Measurements from ENCODE around the gene CD2.
"Not testable (repeated sequence)": the region's sequence is repeated elsewhere in the genome, so short reads cannot be mapped to it uniquely, and the experiment has no call there.

CD2 gene

DNA sequence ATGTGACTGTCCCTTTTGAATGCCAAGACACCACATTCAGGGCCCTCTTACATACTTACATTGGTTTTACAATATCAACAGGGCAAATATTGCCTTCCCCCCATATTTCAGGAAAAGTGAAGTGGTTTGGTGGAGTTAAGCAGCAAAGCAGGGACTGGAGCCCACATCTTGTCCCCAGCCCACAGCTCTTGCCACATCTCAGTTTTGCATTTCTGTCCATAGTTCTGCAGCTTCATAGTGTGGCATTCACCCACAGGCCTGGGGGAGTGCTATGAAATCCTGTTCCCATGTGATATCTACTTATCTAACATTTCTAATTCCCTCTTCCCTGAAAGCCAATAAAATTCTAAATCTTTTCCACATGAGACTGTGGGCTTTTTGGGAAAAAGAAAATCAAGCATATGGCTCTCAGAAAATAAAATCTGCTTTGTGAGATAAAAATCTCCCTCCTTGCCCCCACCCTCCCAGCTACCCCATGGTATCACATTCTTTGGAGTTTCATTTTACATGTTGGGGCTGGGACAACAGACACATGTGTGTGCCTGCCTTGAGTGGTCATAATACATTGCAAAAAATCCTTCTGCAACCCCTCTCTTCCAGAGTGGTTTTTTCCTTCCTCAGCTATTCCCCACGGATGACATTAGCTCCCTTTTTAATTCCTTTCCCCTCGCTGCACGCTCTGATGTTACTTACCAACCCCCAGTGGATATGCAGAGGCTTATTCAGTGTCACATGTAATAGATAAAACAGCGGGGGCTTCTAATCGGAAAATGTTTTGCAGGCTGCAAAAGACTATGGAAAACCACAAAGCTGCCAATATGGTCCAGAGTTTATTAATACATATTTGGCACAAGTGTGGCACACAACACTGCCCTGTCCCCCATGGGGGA is 20.5 kb upstream of the CD2 start:
- no peak for DNase-seq

GRCh38 chr1:116735246-116735645 is 19.0 kb upstream of the CD2 start:
- no peak for DNase-seq

GRCh38 chr1:116737020-116737854 is 17.0 kb upstream of the CD2 start:
- DNase-seq: peak; percentile 67

DNA sequence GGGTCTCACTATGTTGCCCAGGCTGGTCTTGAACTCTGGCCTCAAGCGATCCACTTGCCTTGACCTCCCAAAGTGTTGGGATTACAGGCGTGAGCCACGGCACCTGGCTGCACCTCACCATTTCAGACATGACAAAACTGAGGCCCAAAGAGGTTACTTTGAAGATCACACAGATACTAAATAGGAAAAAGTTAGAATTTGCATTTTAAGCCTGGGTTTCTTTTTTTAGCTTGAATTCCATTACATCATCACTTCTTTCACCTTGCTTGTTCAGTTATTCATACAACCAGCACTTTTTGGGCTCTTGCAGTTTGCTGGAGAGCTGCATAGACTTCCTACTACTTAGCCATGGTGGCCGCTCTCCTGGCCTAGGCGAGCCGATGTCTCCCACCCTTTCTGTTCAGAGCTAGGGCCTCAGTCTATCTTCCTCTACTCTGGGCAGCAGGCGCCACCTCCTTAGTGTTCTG is 16.3 kb upstream of the CD2 start:
- no peak for DNase-seq

- DNase-seq: no peak
These were observed 15.4 kb upstream of the CD2 start for GRCh38 chr1:116738673-116739370.

GRCh38 chr1:116739371-116740012 is 14.7 kb upstream of the CD2 start:
- DNase-seq: no peak

DNA sequence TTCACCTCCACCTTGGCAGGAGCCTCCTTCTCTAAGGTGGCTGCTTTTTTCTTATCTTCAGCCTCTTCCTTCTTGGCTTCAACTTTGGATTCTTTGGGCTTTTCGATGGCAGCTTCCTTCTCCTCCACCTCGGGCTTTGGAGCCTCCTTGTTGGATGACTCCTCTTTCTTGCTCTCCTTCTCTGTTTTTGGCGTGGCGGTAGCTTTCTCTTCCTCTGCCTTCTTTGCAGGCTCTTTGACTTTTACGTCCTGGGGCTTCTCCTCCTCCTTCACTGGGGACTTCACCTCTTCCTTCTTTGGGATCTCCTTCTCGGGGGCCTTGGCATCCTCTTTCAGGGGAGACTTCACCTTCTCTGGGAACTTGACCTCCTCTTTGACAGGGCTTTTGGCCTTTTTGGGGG is 13.9 kb upstream of the CD2 start:
- no peak for DNase-seq

DNA sequence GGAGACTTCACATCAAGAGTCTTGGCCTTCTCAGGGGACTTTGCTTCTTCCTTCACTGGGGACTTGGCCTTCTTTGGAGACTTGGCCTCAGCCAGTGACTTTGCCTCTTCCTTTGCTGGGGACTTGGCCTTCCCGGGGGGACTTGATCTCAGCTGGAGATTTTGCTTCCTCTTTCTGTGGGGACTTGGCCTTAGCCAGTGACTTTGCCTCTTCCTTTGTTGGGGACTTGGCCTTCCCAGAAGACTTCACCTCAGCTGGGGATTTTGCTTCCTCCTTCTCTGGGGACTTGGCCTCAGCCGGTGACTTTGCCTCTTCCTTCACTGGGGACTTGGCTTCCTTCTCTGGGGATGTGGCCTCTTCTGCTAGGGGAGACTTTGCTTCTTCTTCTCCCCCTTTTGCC is 13.5 kb upstream of the CD2 start:
- no peak for DNase-seq

DNA sequence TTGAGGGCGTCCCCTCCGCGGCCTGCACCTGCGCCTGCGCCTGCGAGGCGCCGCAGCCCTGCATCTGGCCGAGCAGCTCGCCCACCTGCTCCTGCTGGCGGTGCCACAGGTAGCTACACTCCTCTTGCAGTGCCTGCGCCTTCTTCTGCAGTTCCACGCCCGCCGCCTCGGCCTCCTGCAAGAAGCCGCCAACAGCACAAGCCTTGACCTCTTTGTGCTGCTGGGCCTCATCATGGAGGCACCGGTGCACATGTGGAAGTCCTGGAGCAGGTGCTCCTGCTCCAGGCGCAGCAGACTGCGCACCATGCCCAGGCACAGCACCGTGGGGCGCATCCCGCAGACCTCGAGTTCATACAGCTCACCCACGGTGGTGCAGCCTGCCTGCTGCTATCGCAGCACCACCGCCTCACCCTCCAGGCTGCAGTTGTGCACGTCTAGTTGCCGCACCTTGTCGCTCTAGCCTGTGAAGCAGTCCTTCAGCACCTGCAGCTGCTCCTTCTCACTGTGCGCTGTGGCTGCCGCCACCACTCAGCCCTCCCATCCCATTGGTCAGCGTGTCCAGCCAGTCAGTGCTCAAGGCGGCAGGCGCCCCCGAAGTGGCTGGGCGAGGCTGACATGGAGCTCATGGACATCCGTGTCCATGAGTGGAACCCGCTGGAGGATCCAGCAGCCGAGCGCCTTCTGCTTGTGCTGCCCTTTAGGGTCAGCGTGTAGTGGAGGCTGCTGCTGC is 12.2 kb upstream of the CD2 start:
- no peak for DNase-seq

- DNase-seq: no peak
These were observed 10.7 kb upstream of the CD2 start for GRCh38 chr1:116743535-116743934.

DNA sequence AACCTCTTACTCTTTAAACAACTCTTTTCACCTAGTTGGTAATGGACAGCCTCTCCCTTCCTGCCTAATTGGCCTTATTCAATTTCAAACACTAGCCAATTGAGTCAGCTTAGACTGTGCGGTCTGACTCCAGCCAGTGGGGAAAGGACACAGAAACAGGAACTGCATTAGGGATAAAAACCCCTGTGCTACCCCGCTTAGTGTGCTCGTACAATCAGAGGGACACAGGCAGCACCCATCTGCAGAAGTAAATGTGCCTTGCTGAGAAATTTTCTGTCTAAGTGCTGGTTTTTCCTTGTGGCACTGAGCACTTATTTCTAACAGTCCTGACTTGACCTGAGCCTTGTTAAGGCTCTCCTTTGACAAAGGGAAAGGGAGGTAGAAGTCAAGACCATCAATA is 6.0 kb upstream of the CD2 start:
- no peak for DNase-seq

- DNase-seq: no peak
These were observed 3.1 kb upstream of the CD2 start for GRCh38 chr1:116751146-116751545.

- DNase-seq: no peak
These were observed 2.6 kb upstream of the CD2 start for GRCh38 chr1:116751621-116752020.

- no peak for DNase-seq
These were observed 918 bp upstream of the CD2 start for GRCh38 chr1:116753312-116753711.

GRCh38 chr1:116755066-116755465 is 836 bp downstream of the CD2 start:
- no peak for DNase-seq

GRCh38 chr1:116755681-116756080 is 1.5 kb downstream of the CD2 start:
- DNase-seq: no peak

GRCh38 chr1:116756092-116756491 is 1.9 kb downstream of the CD2 start:
- not testable (repeated sequence) for DNase-seq

GRCh38 chr1:116758456-116758815 is 4.2 kb downstream of the CD2 start:
- not testable (repeated sequence) for DNase-seq

DNA sequence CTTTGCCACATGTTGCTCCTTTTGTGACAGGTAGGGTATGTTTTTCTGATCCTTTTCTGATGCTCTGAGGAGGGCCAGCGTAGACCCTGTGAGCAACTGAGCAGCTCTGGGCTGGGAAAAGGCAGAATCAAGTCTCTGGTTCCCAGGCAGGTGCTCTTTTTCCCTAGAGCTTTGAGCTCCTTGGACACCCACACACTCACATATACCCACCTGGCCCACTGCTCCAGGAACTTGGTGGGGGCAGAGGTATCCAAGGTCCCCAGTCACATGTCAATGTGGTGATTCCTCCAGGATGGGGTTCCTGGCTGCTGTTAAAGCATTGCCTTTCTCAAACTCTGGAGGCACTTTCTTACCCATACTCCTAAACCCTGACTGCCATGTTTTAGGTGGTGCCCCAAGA is 5.4 kb downstream of the CD2 start:
- no peak for DNase-seq

GRCh38 chr1:116760487-116760886 is 6.3 kb downstream of the CD2 start:
- DNase-seq: no peak

GRCh38 chr1:116760996-116761665 is 6.9 kb downstream of the CD2 start:
- no peak for DNase-seq

DNA sequence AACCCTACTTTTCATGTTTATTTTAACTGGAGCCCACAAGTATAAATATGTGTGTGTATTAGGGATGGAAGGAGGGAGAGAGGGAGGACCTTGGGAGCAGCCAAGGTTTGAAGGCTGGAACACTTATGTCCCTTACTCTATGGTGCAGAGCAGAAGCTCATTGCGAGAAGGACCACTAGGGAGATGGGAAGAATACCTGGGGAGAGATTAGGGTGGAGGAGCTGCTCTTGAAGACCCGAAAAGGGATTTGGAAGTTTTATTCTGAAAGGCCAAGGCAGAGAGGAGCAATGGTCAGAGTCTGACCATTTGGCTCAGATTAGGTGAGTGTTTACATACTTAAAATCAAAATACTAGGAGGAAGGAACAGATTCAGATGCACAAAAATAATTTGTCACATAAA is 8.1 kb downstream of the CD2 start:
- DNase-seq: no peak

Measured in NCI-H774 (cell line).